Panc1 (cell line): ENCODE measurements around the gene VSNL1.

Source experiments
- CTCF ChIP-seq: fragments of 450-650 bp; IDR thresholded peaks from 2 replicates; pipeline ENCODE4 v1.5.1; 2017; ENCODE audit warnings: mild to moderate bottlenecking
- SIN3A ChIP-seq: IDR thresholded peaks from 2 replicates; pipeline ENCODE4 v1.6.1; 2012; ENCODE audit warnings: low read depth, mild to moderate bottlenecking, low read length, moderate library complexity, borderline replicate concordance; ENCODE audit not compliant: insufficient read depth
- TCF7L2 ChIP-seq: IDR thresholded peaks from 2 replicates; pipeline ENCODE4 v1.6.1; 2011; ENCODE audit warnings: mild to moderate bottlenecking, low read depth, low read length, inconsistent platforms

- no peak for TF ChIP-seq CTCF
- TF ChIP-seq TCF7L2 = no peak
- TF ChIP-seq SIN3A = no peak
Measured at GRCh38 chr2:17599617-17600016, 59.1 kb downstream of the VSNL1 start.
